MM.1S (cell line): Measurements from ENCODE around the gene PDE4B.
"Not testable (repeated sequence)": the region's sequence is repeated elsewhere in the genome, so short reads cannot be mapped to it uniquely, and the experiment has no call there.

Source experiments
- DNase-seq: peaks from one replicate; pipeline ENCODE4 v3.0.0-alpha.2; 2015
- H2AFZ ChIP-seq: fragments of 300-600 bp; sonication (generic); 2 replicates; pipeline ENCODE4 v1.6.0; 2016; ENCODE audit warnings: antibody characterized with exemption, low read length
- H3F3A ChIP-seq: fragments of 300-600 bp; sonication (generic); 2 replicates; pipeline ENCODE4 v1.6.1; 2016; ENCODE audit warnings: mild to moderate bottlenecking, antibody characterized with exemption, low read length, moderate library complexity, mixed read lengths; ENCODE audit not compliant: insufficient read depth
- H3K27ac ChIP-seq: fragments of 300-600 bp; sonication (generic); 2 replicates; pipeline ENCODE4 v1.5.1; 2016; ENCODE audit warnings: mild to moderate bottlenecking, low read length
- H3K27me3 ChIP-seq: fragments of 300-600 bp; sonication (generic); replicated peaks from 2 replicates; pipeline ENCODE4 v1.6.0; 2016; ENCODE audit warnings: low read length; ENCODE audit not compliant: insufficient read depth
- H3K36me3 ChIP-seq: fragments of 300-600 bp; sonication (generic); replicated peaks from 2 replicates; pipeline ENCODE4 v1.6.1; 2016; ENCODE audit warnings: mild to moderate bottlenecking, low read length, mixed read lengths; ENCODE audit not compliant: insufficient read depth
- H3K4me1 ChIP-seq: fragments of 300-600 bp; sonication (generic); 2 replicates; pipeline ENCODE4 v1.6.1; 2016; ENCODE audit warnings: low read length, mixed read lengths
- H3K4me2 ChIP-seq: fragments of 300-600 bp; sonication (generic); 2 replicates; pipeline ENCODE4 v1.6.0; 2016; ENCODE audit warnings: low read depth, low read length
- H3K4me3 ChIP-seq: fragments of 300-600 bp; sonication (generic); 2 replicates; pipeline ENCODE4 v1.5.1; 2016; ENCODE audit warnings: low read length, mixed read lengths
- H3K79me2 ChIP-seq: fragments of 300-600 bp; sonication (generic); 2 replicates; pipeline ENCODE4 v1.6.1; 2016; ENCODE audit warnings: mixed run types, low read length, mixed read lengths
- H3K9ac ChIP-seq: fragments of 300-600 bp; sonication (generic); 2 replicates; pipeline ENCODE4 v1.6.1; 2016; ENCODE audit warnings: low read length, mixed read lengths
- H3K9me2 ChIP-seq: fragments of 300-600 bp; sonication (generic); replicated peaks from 2 replicates; pipeline ENCODE4 v1.6.1; 2016; ENCODE audit warnings: mild to moderate bottlenecking, low read length, mixed read lengths; ENCODE audit not compliant: insufficient read depth
- H3K9me3 ChIP-seq: fragments of 300-600 bp; sonication (generic); replicated peaks from 2 replicates; pipeline ENCODE4 v1.6.1; 2016; ENCODE audit warnings: mild to moderate bottlenecking, low read length, mixed read lengths; ENCODE audit not compliant: insufficient read depth
- H4K20me1 ChIP-seq: fragments of 300-600 bp; sonication (generic); 2 replicates; pipeline ENCODE4 v1.6.1; 2016; ENCODE audit warnings: mild to moderate bottlenecking, low read length, moderate library complexity, mixed read lengths; ENCODE audit not compliant: insufficient read depth
- EZH2 ChIP-seq: fragments of 300-600 bp; sonication (generic); optimal IDR thresholded peaks from 2 replicates; pipeline ENCODE3; 2017; ENCODE audit warnings: low read depth, mild to moderate bottlenecking, antibody characterized with exemption, low read length, mixed read lengths
- EZH2phosphoT487 ChIP-seq: fragments of 300-600 bp; sonication (generic); IDR thresholded peaks from 2 replicates; pipeline ENCODE4 v1.6.1; 2018; ENCODE audit warnings: antibody characterized with exemption, low read length
- TF ChIP-seq, protein P1 (sequence below): fragments of 300-600 bp; sonication (generic); IDR thresholded peaks from 2 replicates; pipeline ENCODE4 v1.5.1; 2016; ENCODE audit warnings: antibody characterized with exemption, low read length, mixed read lengths

Gene PDE4B

DNA sequence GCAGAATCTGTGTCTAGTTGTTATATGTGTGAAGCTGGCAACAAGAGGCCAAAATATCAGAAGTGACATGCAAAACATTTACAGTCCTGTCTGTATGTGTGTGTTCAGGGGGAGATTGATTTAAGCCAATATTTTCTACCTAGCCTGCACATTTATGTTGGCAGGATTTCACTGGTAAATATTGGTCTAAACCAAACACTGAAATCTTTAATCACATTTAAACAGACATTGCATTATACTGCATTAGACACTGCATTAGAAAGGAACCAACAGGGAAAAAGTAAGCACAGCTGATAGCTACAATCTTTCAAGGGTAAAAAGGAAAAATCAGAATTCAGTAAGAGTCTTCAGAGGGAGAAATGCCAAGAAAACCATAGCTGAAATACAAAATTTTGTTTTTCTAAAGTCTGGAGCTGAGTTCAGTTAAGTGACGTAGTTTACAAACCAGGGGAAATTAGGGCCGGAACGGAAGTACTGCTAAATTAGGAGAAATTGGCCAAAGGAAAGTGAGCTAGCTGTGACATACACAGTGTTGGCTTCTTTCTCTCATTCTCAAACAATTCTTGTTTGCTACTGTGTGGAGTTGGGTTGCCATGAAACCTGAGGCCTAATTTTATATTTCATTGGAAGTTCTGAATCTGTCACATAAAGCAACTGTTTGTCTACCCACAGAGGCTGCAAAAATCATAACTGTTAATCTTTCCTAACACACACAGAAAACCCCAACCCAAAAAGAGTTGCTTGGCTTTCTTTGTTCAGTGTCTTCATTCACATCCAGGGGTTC, 524.0 kb downstream of the PDE4B start:
- Histone ChIP-seq H3K4me2 (no peak overlapping the region), H2AFZ (no peak overlapping the region), H3K4me1 (no peaks in the 10 kb centered on the region), H3K79me2 (no peaks in the 10 kb centered on the region), H3F3A (no peaks in the 10 kb centered on the region), H3K9ac (no peak overlapping the region), H3K9me2 (no peaks in the 10 kb centered on the region), H3K9me3 (no peaks in the 10 kb centered on the region), H4K20me1 (no peaks in the 10 kb centered on the region), H3K27me3 (no peaks in the 10 kb centered on the region), H3K36me3 (no peaks in the 10 kb centered on the region), H3K27ac (no peak overlapping the region), H3K4me3 (no peak overlapping the region)
- DNase-seq, result no peak
- TF ChIP-seq EZH2phosphoT487 (no peak), EZH2 (no peak)
- TF ChIP-seq, protein P1, sequence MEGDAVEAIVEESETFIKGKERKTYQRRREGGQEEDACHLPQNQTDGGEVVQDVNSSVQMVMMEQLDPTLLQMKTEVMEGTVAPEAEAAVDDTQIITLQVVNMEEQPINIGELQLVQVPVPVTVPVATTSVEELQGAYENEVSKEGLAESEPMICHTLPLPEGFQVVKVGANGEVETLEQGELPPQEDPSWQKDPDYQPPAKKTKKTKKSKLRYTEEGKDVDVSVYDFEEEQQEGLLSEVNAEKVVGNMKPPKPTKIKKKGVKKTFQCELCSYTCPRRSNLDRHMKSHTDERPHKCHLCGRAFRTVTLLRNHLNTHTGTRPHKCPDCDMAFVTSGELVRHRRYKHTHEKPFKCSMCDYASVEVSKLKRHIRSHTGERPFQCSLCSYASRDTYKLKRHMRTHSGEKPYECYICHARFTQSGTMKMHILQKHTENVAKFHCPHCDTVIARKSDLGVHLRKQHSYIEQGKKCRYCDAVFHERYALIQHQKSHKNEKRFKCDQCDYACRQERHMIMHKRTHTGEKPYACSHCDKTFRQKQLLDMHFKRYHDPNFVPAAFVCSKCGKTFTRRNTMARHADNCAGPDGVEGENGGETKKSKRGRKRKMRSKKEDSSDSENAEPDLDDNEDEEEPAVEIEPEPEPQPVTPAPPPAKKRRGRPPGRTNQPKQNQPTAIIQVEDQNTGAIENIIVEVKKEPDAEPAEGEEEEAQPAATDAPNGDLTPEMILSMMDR, result no peak

GRCh38 chr1:66317248-66317515, 524.5 kb downstream of the PDE4B start:
- H3K9me3 ChIP-seq, result no peaks in the 10 kb centered on the region
- no peaks in the 10 kb centered on the region for H4K20me1 ChIP-seq
- H3F3A ChIP-seq, result no peaks in the 10 kb centered on the region
- no peak overlapping the region for H3K9ac ChIP-seq
- H3K4me2 ChIP-seq, result no peak overlapping the region
- H3K27ac ChIP-seq, result no peak overlapping the region
- no peaks in the 10 kb centered on the region for H3K79me2 ChIP-seq
- no peaks in the 10 kb centered on the region for H3K4me1 ChIP-seq
- no peaks in the 10 kb centered on the region for H3K27me3 ChIP-seq
- H3K9me2 ChIP-seq, result no peaks in the 10 kb centered on the region
- H2AFZ ChIP-seq, result no peak overlapping the region
- DNase-seq, result no peak
- no peak overlapping the region for H3K4me3 ChIP-seq
- TF ChIP-seq EZH2 (no peak), EZH2phosphoT487 (no peak)
- TF ChIP-seq, protein P1, result no peak
- H3K36me3 ChIP-seq, result no peaks in the 10 kb centered on the region

DNA sequence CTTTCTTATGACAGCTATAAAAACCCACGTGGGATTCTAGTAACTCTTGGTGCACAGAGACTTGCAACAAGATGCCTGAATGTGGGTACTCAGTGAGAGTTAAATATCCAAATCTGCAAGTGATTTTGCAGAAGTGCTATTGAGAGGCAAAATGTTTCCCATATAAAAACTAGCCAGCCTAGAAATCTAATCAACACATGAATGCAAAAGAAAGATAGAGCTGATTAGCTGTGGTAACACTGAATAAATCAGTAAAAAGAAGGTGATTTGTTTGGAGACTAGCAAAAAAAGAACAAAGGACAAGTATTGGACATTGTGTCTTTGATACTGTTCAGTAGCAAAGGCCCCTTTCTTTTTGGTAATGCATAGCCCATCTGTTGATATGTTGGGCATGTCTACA, 527.5 kb downstream of the PDE4B start:
- Histone ChIP-seq H3K9ac (no peak overlapping the region), H3K4me1 (no peaks in the 10 kb centered on the region), H4K20me1 (no peaks in the 10 kb centered on the region), H3K27me3 (no peaks in the 10 kb centered on the region), H3K9me2 (no peaks in the 10 kb centered on the region), H3F3A (no peaks in the 10 kb centered on the region), H2AFZ (no peak overlapping the region), H3K27ac (no peak overlapping the region), H3K4me3 (no peak overlapping the region), H3K79me2 (no peaks in the 10 kb centered on the region), H3K36me3 (no peaks in the 10 kb centered on the region), H3K4me2 (no peak overlapping the region), H3K9me3 (no peaks in the 10 kb centered on the region)
- TF ChIP-seq EZH2 (no peak), EZH2phosphoT487 (no peak)
- TF ChIP-seq, protein P1, result no peak
- DNase-seq, result no peak

- not testable (repeated sequence) for H3K27ac ChIP-seq, H4K20me1 ChIP-seq, H3K27me3 ChIP-seq, H3K9me3 ChIP-seq, H3K4me3 ChIP-seq, H3K9ac ChIP-seq, H3K4me1 ChIP-seq, H3K9me2 ChIP-seq, H3F3A ChIP-seq, H2AFZ ChIP-seq, H3K79me2 ChIP-seq, H3K4me2 ChIP-seq, DNase-seq, H3K36me3 ChIP-seq
Measured at GRCh38 chr1:66322462-66322861, 529.8 kb downstream of the PDE4B start.
